Measurements from ENCODE around the gene ITGA1.

DNA sequence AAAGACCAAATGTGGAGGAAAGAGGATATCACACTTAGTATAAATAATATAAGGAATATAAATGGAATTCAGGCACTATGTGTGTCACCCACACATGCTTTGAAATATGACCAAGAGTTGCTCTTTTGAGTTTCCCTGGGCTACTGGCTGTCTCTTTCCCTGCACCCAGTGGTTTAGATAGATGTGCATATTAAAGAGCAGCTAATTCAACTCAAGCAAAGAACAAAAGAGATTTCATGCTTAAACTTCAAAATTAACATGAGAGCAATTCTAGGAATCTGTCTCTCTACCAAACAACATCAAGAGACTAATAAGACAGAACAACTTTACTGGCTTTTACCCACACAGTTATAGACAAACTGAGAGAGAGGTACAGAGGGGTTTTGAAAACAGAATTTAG is 38.0 kb upstream of the ITGA1 start:
- TF ChIP-seq EZH2 (IDR thresholded peaks at IDR 0.05; ENCODE audit: low read depth) = no peak
- TF ChIP-seq, protein P1, sequence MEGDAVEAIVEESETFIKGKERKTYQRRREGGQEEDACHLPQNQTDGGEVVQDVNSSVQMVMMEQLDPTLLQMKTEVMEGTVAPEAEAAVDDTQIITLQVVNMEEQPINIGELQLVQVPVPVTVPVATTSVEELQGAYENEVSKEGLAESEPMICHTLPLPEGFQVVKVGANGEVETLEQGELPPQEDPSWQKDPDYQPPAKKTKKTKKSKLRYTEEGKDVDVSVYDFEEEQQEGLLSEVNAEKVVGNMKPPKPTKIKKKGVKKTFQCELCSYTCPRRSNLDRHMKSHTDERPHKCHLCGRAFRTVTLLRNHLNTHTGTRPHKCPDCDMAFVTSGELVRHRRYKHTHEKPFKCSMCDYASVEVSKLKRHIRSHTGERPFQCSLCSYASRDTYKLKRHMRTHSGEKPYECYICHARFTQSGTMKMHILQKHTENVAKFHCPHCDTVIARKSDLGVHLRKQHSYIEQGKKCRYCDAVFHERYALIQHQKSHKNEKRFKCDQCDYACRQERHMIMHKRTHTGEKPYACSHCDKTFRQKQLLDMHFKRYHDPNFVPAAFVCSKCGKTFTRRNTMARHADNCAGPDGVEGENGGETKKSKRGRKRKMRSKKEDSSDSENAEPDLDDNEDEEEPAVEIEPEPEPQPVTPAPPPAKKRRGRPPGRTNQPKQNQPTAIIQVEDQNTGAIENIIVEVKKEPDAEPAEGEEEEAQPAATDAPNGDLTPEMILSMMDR (conservative IDR thresholded peaks at IDR 0.05) = no peak
